Erythroblast (primary cell): ENCODE results near the gene AGPS.

Experiments
- GATA1 ChIP-seq: IDR thresholded peaks from 2 replicates; pipeline ENCODE4 v1.6.1; 2011; ENCODE audit warnings: low read depth, mild to moderate bottlenecking, control low read depth, low read length, moderate library complexity
- POLR2A ChIP-seq: IDR thresholded peaks from 2 replicates; pipeline ENCODE4 v1.6.1; 2011; ENCODE audit warnings: mild to moderate bottlenecking, low read length

DNA sequence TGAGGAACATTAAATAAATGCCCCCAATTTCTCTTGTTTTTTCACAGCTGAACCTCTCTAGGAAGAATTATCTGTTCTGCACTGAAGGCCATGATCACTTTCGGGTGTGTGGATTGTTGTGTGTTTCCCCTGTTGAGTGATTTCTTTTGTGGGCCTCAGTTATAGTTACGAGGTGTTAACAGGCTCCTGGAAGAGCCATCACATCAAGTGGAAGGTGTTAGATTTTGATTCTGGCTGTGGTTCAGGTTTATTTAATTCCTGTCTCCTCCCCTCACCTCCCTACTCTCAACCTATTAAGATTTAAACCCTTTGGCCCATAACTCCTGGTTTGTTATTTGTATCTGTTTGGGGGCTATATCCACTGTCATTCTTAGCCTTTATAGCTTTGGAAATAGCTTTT lies 182.8 kb downstream of the AGPS start:
- TF ChIP-seq POLR2A = no peak
- TF ChIP-seq GATA1 = no peak
